Neural crest cell (in vitro differentiated cells): Measurements from ENCODE around the gene RALGPS1. TPM values are rescaled to one million over a fixed set of nuclear protein-coding genes. Genes with fewer than 3 reads are reported as not detected.

Experiments
- DNase-seq: peaks from one replicate; pipeline ENCODE4 v3.0.0; 2021; ENCODE audit warnings: low read depth, mixed read lengths, low spot score
- H3K27ac Mint-ChIP-seq: one replicate; pipeline ENCODE4 v1.8.0; 2021; ENCODE audit warnings: mild to moderate bottlenecking, mixed read lengths; ENCODE audit not compliant: unreplicated experiment
- H3K27me3 Mint-ChIP-seq: 2 replicates; pipeline ENCODE4 v1.8.0; 2021; ENCODE audit warnings: low read depth, mild to moderate bottlenecking, mixed read lengths
- H3K36me3 Mint-ChIP-seq: 2 replicates; pipeline ENCODE4 v1.8.0; 2021; ENCODE audit warnings: low read depth, mild to moderate bottlenecking, mixed read lengths
- H3K4me1 Mint-ChIP-seq: 2 replicates; pipeline ENCODE4 v1.8.0; 2021; ENCODE audit warnings: mixed read lengths
- H3K4me3 Mint-ChIP-seq: one replicate; pipeline ENCODE4 v1.8.0; 2021; ENCODE audit warnings: mild to moderate bottlenecking, mixed read lengths
- H3K9me3 Mint-ChIP-seq: 2 replicates; pipeline ENCODE4 v1.8.0; 2021; ENCODE audit warnings: mixed read lengths
- total RNA-seq: library from RNA; stranded (reverse); gene quantifications from 2 replicates; pipeline ENCODE4 v1.2.1, GENCODE V29; 2021
- TF ChIP-seq, protein P1 (sequence below): fragments of 200-600 bp; sonication (generic); conservative IDR thresholded peaks from 2 replicates; pipeline ENCODE4 v1.5.0; 2021; ENCODE audit warnings: antibody characterized with exemption, mild to moderate bottlenecking

The RALGPS1 gene
- total RNA-seq, 1 donor from 2014 or later: 11.7 TPM

DNA sequence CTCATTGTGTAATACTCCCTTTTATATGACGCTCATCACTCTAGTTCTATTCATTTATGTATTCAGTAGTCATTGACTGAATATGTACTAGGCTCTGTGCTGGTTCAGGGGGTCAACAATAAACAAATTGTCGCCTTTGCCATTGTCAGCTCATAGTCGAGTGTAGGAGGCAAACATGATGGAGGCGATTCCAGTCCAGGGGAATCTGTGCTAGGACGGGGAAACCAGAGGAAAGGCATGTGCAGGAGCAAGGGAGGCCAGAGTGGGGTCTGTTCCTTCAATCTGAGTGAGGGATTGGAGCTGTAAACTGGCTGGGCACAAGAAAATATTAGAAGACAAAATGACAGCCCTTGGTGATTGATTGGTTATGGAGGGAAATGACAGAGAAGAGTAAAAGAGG is 123.9 kb downstream of the RALGPS1 start:
- TF ChIP-seq, protein P1, sequence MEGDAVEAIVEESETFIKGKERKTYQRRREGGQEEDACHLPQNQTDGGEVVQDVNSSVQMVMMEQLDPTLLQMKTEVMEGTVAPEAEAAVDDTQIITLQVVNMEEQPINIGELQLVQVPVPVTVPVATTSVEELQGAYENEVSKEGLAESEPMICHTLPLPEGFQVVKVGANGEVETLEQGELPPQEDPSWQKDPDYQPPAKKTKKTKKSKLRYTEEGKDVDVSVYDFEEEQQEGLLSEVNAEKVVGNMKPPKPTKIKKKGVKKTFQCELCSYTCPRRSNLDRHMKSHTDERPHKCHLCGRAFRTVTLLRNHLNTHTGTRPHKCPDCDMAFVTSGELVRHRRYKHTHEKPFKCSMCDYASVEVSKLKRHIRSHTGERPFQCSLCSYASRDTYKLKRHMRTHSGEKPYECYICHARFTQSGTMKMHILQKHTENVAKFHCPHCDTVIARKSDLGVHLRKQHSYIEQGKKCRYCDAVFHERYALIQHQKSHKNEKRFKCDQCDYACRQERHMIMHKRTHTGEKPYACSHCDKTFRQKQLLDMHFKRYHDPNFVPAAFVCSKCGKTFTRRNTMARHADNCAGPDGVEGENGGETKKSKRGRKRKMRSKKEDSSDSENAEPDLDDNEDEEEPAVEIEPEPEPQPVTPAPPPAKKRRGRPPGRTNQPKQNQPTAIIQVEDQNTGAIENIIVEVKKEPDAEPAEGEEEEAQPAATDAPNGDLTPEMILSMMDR: no peak
- Mint-ChIP-seq H3K4me1 (no peaks in the 10 kb centered on the region), H3K9me3 (no peaks in the 10 kb centered on the region), H3K36me3 (no peaks in the 10 kb centered on the region), H3K27ac (no peak overlapping the region), H3K4me3 (no peak overlapping the region), H3K27me3 (no peaks in the 10 kb centered on the region)
- no peak for DNase-seq

DNA sequence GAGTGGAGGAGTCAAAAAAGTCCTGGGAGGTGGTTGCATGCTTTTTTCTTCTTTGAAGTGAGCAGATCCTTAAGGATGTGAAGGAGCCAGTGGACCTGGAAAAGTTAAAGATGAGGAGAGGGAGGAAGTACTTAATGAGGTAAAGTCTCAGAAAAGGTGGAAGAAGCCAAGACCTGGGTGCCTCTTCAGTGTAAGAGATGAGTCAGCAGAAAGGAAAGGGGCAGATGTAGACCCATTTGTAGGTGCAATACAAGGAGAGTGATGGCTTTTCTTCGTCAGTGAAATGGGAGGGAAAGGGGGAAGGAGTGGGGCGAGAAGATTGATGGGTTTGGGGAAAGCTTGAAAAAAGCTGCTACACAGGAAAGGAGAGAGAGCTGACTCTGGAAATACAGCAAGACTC is 124.9 kb downstream of the RALGPS1 start:
- H3K4me3 Mint-ChIP-seq: no peak overlapping the region
- no peaks in the 10 kb centered on the region for H3K9me3 Mint-ChIP-seq
- no peaks in the 10 kb centered on the region for H3K36me3 Mint-ChIP-seq
- no peaks in the 10 kb centered on the region for H3K4me1 Mint-ChIP-seq
- TF ChIP-seq, protein P1: no peak
- no peaks in the 10 kb centered on the region for H3K27me3 Mint-ChIP-seq
- no peak overlapping the region for H3K27ac Mint-ChIP-seq
- DNase-seq: no peak

DNA sequence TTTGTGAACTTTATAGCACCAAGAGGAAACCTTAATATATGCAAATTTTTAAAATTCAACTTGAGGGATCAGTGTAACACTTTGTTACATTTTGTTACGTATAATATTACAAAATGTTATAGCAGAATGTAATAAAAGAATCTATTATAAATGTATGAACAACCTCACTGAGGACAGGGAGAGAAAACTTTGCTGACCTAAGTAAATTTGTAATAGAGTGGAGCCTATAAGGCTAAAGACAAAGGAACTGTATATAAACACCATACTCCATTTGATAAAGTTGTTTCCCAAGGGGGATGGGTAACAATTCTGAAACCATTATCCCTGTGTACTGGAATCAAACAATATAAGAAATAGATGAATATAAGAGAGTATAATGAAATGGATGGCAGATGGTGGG is 130.6 kb downstream of the RALGPS1 start:
- DNase-seq: no peak
- Mint-ChIP-seq H3K9me3 (no peaks in the 10 kb centered on the region), H3K4me1 (no peaks in the 10 kb centered on the region), H3K4me3 (no peak overlapping the region), H3K36me3 (no peaks in the 10 kb centered on the region), H3K27ac (no peak overlapping the region), H3K27me3 (no peaks in the 10 kb centered on the region)
- TF ChIP-seq, protein P1: no peak

DNA sequence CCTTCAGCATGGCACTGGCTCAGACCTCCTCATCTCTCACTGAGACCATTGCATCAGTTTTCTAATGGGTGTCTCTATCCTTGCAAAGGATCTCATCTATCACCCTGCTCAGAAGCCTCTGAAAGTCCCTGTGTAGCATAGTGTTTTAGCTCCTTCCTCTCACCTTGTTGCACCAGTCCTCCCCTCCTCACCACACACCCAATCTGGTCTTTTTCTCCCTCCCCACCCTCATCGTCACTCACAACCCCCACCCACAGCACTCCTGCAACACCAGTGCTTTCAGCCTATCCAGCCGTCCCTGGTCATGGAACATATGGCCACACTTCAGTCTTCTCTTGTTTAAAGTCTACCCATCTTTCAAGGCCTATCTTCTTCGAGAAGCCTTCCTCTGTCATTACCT is 133.4 kb downstream of the RALGPS1 start:
- Mint-ChIP-seq H3K4me1 (no peaks in the 10 kb centered on the region), H3K9me3 (no peaks in the 10 kb centered on the region), H3K27ac (no peak overlapping the region), H3K36me3 (no peaks in the 10 kb centered on the region), H3K4me3 (no peak overlapping the region), H3K27me3 (no peaks in the 10 kb centered on the region)
- DNase-seq: no peak
- TF ChIP-seq, protein P1: no peak

DNA sequence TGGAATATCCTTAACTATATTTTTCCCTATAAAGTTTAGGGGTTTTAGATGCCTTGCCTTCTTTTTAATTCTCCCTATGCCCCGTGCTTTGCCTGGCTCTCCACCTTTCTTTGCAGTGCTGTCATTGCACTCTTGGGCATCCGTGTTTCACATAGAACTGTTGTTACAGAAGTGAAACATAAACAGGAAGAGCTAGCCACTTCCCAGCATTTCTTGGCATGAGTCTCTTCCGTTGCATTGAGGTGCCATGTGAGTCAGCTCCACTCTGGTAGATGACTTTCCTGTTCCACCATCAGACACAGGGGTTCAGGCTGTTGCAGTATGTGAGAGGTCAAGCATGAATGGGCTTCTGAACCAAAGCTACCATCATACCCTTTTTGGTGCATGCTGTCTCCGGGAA is 134.5 kb downstream of the RALGPS1 start:
- TF ChIP-seq, protein P1: no peak
- Mint-ChIP-seq H3K4me1 (no peaks in the 10 kb centered on the region), H3K36me3 (no peaks in the 10 kb centered on the region), H3K27me3 (no peaks in the 10 kb centered on the region), H3K4me3 (no peak overlapping the region), H3K27ac (no peak overlapping the region), H3K9me3 (no peaks in the 10 kb centered on the region)
- DNase-seq: no peak

DNA sequence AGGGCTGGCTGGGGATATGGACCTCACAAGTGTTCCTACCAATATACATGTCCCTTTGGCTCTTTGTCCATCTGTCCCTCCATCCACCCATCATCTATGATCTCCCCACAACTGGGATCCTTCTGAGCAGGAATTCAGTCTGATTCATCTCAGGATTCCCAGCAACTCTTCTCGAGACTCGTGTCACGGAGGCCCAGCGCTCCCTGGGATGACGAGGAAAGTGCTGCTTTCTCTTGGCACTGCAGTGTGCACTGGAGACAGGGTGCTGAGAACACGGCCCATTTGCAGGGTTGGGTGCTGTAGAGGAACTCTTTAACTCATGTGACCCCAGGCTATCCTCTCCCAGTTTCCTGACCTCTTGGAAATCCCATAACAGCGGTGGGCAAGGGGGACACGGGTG is 135.0 kb downstream of the RALGPS1 start:
- no peaks in the 10 kb centered on the region for H3K27me3 Mint-ChIP-seq
- H3K4me1 Mint-ChIP-seq: no peaks in the 10 kb centered on the region
- no peak overlapping the region for H3K4me3 Mint-ChIP-seq
- TF ChIP-seq, protein P1: no peak
- no peaks in the 10 kb centered on the region for H3K9me3 Mint-ChIP-seq
- no peak overlapping the region for H3K27ac Mint-ChIP-seq
- H3K36me3 Mint-ChIP-seq: no peaks in the 10 kb centered on the region
- no peak for DNase-seq
